Sigmoid colon (tissue), 7 donors: ENCODE measurements around the gene PDCD1LG2. TPM values are rescaled to one million over a fixed set of nuclear protein-coding genes. Genes with fewer than 3 reads are reported as not detected.
"Not testable (repeated sequence)": the region's sequence is repeated elsewhere in the genome, so short reads cannot be mapped to it uniquely, and the experiment has no call there.

Experiments
- DNase-seq: peaks from one replicate; pipeline ENCODE4 v3.0.0-alpha.2; 2019
- H3K27ac ChIP-seq, 4 donors: fragments of 200-600 bp; sonication (generic); one replicate each; pipeline ENCODE4 v1.5.1; 2016 to 2019; ENCODE audit warnings: mild to moderate bottlenecking in 1 of 4
- H3K27me3 ChIP-seq, 3 donors: fragments of 200-600 bp; sonication (generic); one replicate each; pipeline ENCODE4 v1.5.1; 2019; ENCODE audit warnings: mild to moderate bottlenecking in 1 of 3
- H3K36me3 ChIP-seq, 4 donors: fragments of 200-600 bp; sonication (generic); one replicate each; pipeline ENCODE4 v1.5.1; 2016 to 2019
- H3K4me1 ChIP-seq, 4 donors: fragments of 200-600 bp; sonication (generic); one replicate each; pipeline ENCODE4 v1.5.1; 2017 to 2019
- H3K4me3 ChIP-seq, 4 donors: fragments of 200-600 bp; sonication (generic); one replicate each; pipeline ENCODE4 v1.5.1; 2017 to 2019; ENCODE audit warnings: mild to moderate bottlenecking in 2 of 4, moderate library complexity in 1 of 4
- H3K9me3 ChIP-seq, 4 donors: fragments of 200-600 bp in 3 of 4; sonication (generic) in 3 of 4; one replicate each; pipeline versions ENCODE4 v1.5.1 to v1.6.1; 2013 to 2019
- EP300 ChIP-seq, 4 donors: sonication (generic); formaldehyde crosslinking; IDR thresholded peaks; one replicate each; pipeline ENCODE4 v1.6.1; 2017; ENCODE audit warnings: antibody characterized with exemption in 4 of 4
- POLR2A ChIP-seq, 2 donors: fragments of 450-650 bp; IDR thresholded peaks; one replicate each; pipeline ENCODE4 v1.6.1; 2016; ENCODE audit warnings: antibody characterized with exemption in 2 of 2, mild to moderate bottlenecking in 2 of 2, moderate library complexity in 2 of 2
- POLR2AphosphoS5 ChIP-seq, 4 donors: sonication (generic); formaldehyde crosslinking; IDR thresholded peaks; one replicate each; pipeline ENCODE4 v1.6.1; 2017; ENCODE audit warnings: antibody characterized with exemption in 4 of 4
- WGBS, 2 donors: extraction: QIAGEN DNeasy Blood & Tissue Kit; methylation state at CpG; one replicate each; pipeline ENCODE4 v1.1.7; 2013; 5-methylcytosine and 5-hydroxymethylcytosine counted together
- intact Hi-C: fragments of 100-400 bp; cut with DNase I; formaldehyde crosslinking; loops from one replicate; pipeline ENCODE4 v1.15.1; 2023
- polyA plus RNA-seq, 3 donors: library from polyadenylated mRNA; stranded (reverse); fragments of 200-250 nt; gene quantifications; one replicate each; pipeline ENCODE4 v1.2.3, GENCODE V29; 2013
- total RNA-seq, 4 donors: library from RNA; depleted of rRNA; stranded (reverse); fragments of >200 nt; gene quantifications; one replicate each; pipeline ENCODE4 v1.1.0, GENCODE V29; 2016
- TF ChIP-seq, protein P1 (sequence below), 4 experiments: fragments of 450-650 bp in 3 of 4; fragments of 200-600 bp in 1 of 4; IDR thresholded peaks; one replicate each; pipeline ENCODE4 v1.5.1; 2016 to 2019; ENCODE audit warnings: antibody characterized with exemption in 4 of 4, mild to moderate bottlenecking in 3 of 4, moderate library complexity in 2 of 4
- donor health status: healthy with polysubstance abuse.
- donor health status: Bipolar disorder and iron deficiency.
- donor health status: healthy.

Gene PDCD1LG2
- total and polyA plus RNA-seq, 7 donors: 0.60 to 2.8 (median 1.2) TPM

- no peaks in the 10 kb centered on the region for H3K36me3 ChIP-seq
- TF ChIP-seq, protein P1, sequence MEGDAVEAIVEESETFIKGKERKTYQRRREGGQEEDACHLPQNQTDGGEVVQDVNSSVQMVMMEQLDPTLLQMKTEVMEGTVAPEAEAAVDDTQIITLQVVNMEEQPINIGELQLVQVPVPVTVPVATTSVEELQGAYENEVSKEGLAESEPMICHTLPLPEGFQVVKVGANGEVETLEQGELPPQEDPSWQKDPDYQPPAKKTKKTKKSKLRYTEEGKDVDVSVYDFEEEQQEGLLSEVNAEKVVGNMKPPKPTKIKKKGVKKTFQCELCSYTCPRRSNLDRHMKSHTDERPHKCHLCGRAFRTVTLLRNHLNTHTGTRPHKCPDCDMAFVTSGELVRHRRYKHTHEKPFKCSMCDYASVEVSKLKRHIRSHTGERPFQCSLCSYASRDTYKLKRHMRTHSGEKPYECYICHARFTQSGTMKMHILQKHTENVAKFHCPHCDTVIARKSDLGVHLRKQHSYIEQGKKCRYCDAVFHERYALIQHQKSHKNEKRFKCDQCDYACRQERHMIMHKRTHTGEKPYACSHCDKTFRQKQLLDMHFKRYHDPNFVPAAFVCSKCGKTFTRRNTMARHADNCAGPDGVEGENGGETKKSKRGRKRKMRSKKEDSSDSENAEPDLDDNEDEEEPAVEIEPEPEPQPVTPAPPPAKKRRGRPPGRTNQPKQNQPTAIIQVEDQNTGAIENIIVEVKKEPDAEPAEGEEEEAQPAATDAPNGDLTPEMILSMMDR (IDR thresholded peaks at IDR 0.05): no peak
- TF ChIP-seq EP300 (IDR thresholded peaks at IDR 0.05) (no peak), POLR2AphosphoS5 (IDR thresholded peaks at IDR 0.05) (no peak), POLR2A (IDR thresholded peaks at IDR 0.05) (no peak)
- DNase-seq: no peak
Observed at GRCh38 chr9:5488221-5489008, 21.9 kb upstream of the PDCD1LG2 start.

DNA sequence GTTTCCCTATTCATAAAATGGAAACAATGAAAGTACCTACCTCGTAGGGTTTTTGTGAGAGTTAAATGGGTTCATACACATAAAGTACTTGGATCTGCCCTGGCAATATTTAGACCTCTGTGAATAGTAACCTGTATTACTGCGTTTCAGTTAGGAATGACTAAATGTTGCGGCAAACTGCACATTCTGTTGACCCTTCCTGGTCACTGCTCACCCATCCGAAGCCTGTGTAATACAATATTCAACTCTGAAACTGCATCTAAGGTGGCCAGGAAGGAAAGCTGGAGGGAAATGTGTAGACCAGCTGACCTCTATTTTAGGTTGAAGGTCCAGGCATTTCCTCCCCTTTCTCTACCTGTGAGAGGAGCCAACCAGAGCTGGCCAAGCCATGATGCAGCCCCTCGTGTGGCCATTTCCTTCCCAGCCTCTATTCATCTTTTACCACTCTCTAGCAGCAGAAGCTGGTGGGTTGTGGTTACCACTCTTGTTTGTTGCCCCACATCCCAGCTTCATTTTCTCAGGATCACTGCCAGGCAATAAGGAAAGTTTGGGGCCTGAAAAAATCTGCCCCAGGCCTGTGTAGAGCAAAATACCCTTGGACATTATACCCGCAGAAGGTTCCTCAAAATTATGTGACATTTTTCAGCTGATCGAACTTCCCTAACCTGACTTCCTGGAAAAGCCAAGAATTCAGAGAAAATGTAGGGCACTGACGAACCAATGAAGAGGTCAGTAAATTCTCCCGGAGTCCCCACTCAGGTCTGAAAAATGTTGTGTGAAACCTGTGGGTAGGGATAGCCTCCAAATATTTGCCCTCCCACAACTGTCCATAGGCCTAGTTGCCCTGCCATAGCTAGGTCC is 20.5 kb upstream of the PDCD1LG2 start:
- Histone ChIP-seq H3K4me3 (no peak overlapping the region), H3K27ac (no peak overlapping the region), H3K36me3 (no peaks in the 10 kb centered on the region), H3K9me3 (no peaks in the 10 kb centered on the region), H3K4me1 (no peaks in the 10 kb centered on the region), H3K27me3 (no peaks in the 10 kb centered on the region)
- TF ChIP-seq POLR2A (IDR thresholded peaks at IDR 0.05) (no peak), POLR2AphosphoS5 (IDR thresholded peaks at IDR 0.05) (no peak), EP300 (IDR thresholded peaks at IDR 0.05) (no peak)
- TF ChIP-seq, protein P1 (IDR thresholded peaks at IDR 0.05): no peak
- WGBS, 2 donors: 83 to 89% methylated on average over 9 of the region's 9 CpGs
- intact Hi-C loops: no loop called here
- no peak for DNase-seq

More at GRCh38 chr9:5488221-5489008, 21.9 kb upstream of the PDCD1LG2 start:
- Histone ChIP-seq H3K4me3 (no peak overlapping the region), H3K9me3 (no peaks in the 10 kb centered on the region), H3K27me3 (no peaks in the 10 kb centered on the region), H3K4me1 (no peaks in the 10 kb centered on the region), H3K27ac (no peak overlapping the region)
- intact Hi-C loops: no loop called here
- WGBS, 2 donors: 85 to 90% methylated on average over 9 of the region's 9 CpGs

DNA sequence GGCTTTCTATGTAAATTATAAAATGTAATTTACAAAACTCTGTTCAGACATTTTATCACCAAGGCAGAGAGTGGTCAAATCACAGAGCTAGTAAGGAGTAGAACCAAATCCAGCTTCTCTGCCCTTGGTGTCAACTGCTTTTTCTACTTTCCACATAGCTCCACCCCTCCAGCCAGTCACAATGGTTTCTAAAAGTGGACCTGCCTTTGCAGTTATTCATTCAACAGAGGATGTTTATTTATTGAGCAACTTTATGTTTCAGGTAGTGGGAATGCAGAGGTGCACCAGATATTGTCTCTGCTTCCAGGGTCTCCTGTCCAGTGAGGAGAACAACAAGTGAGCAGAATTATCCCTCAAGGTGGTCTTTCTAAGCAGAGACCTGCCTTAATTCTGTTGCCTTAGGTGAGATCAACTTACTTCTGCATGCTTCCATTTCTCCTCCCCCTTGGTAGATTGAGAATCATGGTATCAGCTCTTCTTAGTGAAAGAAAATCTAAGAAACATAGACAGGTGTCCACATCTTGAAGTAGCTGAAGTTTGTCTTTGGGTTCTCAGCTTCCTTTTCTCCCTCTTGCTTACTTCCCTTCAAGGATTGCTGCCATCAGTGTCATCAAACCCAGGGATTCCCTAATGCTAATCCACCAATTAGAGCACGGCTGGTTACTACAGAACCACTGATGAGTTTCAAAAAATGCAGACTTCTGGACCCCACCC is 17.2 kb upstream of the PDCD1LG2 start:
- intact Hi-C loops: no loop called here
- Histone ChIP-seq H3K27me3 (no peaks in the 10 kb centered on the region), H3K4me1 (no peaks in the 10 kb centered on the region), H3K27ac (no peak overlapping the region), H3K4me3 (no peak overlapping the region), H3K9me3 (no peaks in the 10 kb centered on the region), H3K36me3 (no peaks in the 10 kb centered on the region)
- WGBS, 2 donors: 44 to 93% methylated on average over 1 of the region's 1 CpG
- TF ChIP-seq POLR2AphosphoS5 (IDR thresholded peaks at IDR 0.05) (no peak), POLR2A (IDR thresholded peaks at IDR 0.05) (no peak), EP300 (IDR thresholded peaks at IDR 0.05) (no peak)
- TF ChIP-seq, protein P1 (IDR thresholded peaks at IDR 0.05): no peak
- DNase-seq: no peak

DNA sequence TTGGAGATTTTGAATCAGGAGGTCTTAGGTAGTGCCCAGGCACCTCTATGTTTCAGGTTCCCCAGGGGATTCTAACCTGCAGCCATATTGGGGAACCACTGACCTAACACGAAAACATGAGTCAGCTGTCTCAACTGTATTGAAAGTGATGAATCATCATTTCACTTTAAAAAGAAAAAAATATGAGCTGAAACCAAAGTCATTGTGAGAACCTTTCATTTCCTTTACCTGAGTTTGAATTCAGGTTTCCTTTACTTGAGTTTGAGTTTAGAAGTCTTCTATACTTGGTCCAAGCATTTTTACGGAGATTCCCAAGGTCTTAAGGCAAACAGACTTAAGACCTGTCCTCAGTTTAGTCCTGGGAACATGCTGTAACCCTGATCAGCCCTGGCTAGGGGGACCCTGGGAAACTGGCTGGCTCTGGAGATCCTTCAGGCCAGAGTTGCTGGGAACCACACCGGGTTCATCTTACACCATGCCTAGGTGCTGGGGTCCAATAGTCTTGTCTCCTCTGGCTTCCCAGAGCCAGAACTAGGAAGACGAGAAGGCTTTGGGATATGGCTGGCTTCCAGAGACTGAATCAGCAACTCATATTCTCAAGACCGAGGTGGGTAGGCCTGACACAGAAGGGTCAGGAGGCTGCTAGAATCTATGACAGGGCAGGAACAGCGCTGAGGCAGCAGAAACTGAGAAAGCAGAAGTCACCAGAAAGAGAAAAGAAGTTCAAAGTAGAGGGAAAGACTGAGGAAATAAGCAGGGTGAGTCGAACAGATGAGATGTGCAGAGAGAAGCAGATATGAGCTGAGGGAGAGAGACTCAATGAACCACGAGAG is 16.4 kb upstream of the PDCD1LG2 start:
- no peaks in the 10 kb centered on the region for H3K36me3 ChIP-seq
- intact Hi-C loops: no loop called here
- no peak overlapping the region for H3K4me3 ChIP-seq
- DNase-seq: no peak
- H3K9me3 ChIP-seq: no peaks in the 10 kb centered on the region
- H3K27me3 ChIP-seq: no peaks in the 10 kb centered on the region
- TF ChIP-seq, protein P1 (IDR thresholded peaks at IDR 0.05): no peak
- no peak for TF ChIP-seq POLR2A (IDR thresholded peaks at IDR 0.05)
- peak overlapping the region in 1 of 4 donors; percentile 25 for H3K27ac ChIP-seq
- no peaks in the 10 kb centered on the region for H3K4me1 ChIP-seq
- WGBS, 2 donors: 69 to 77% methylated on average over 8 of the region's 8 CpGs

DNA sequence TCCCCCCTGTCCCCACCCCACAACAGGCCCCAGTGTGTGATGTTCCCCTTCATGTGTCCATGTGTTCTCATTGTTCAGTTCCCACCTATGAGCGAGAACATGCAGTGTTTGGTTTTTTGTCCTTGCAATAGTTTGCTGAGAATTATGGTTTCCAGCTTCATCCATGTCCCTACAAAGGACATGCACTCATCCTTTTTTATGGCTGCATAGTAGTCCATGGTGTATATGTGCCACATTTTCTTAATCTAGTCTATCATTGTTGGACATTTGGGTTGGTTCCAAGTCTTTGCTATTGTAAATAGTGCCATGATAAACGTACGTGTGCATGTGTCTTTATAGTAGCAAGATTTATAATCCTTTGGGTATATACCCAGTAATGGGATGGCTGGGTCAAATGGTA is 15.6 kb upstream of the PDCD1LG2 start:
- H3K36me3 ChIP-seq, H3K27ac ChIP-seq, H3K4me1 ChIP-seq, intact Hi-C loops, H3K9me3 ChIP-seq, H3K4me3 ChIP-seq, DNase-seq, H3K27me3 ChIP-seq: not testable (repeated sequence)
- WGBS, 2 donors: 50 to 76% methylated on average over 3 of the region's 3 CpGs
